GM19324 (cell line): ENCODE results near the gene LRP1-AS.
"Not testable (repeated sequence)": the region's sequence is repeated elsewhere in the genome, so short reads cannot be mapped to it uniquely, and the experiment has no call there.

Experiments used
- ATAC-seq: cut with Tn5 transposase; IDR thresholded peaks from one replicate; pipeline ENCODE4 v1.9.1; 2021; ENCODE audit warnings: mild to moderate bottlenecking, moderate library complexity; ENCODE audit not compliant: unreplicated experiment, low FRiP score

Gene LRP1-AS

GRCh38 chr12:57127101-57127725 lies 20.2 kb downstream of the LRP1-AS start:
- no peak for ATAC-seq

- no peak for ATAC-seq
Measured at GRCh38 chr12:57126561-57126960, 20.9 kb downstream of the LRP1-AS start.

GRCh38 chr12:57126061-57126460 lies 21.4 kb downstream of the LRP1-AS start:
- no peak for ATAC-seq

GRCh38 chr12:57124261-57124877 lies 23.1 kb downstream of the LRP1-AS start:
- ATAC-seq: no peak

GRCh38 chr12:57123813-57124212 lies 23.6 kb downstream of the LRP1-AS start:
- ATAC-seq: no peak

- ATAC-seq: not testable (repeated sequence)
Measured at GRCh38 chr12:57120718-57121117, 26.7 kb downstream of the LRP1-AS start.

- no peak for ATAC-seq
Measured at GRCh38 chr12:57119294-57120085, 27.9 kb downstream of the LRP1-AS start.

- no peak for ATAC-seq
Measured at GRCh38 chr12:57118711-57119271, 28.6 kb downstream of the LRP1-AS start.

- no peak for ATAC-seq
Measured at GRCh38 chr12:57116580-57117281, 30.7 kb downstream of the LRP1-AS start.

GRCh38 chr12:57112492-57113294 lies 34.7 kb downstream of the LRP1-AS start:
- no peak for ATAC-seq

- peak; percentile 51 for ATAC-seq
Measured at GRCh38 chr12:57111031-57111734, 36.2 kb downstream of the LRP1-AS start, which contains the start of gene STAT6. Gene STAT6 (minus strand): TSS chr12:57111362. CDS start chr12:57108278, 3,084 bp downstream.

- no peak for ATAC-seq
Measured at GRCh38 chr12:57110104-57111030, 37.1 kb downstream of the LRP1-AS start.

- ATAC-seq: no peak
Measured at GRCh38 chr12:57109207-57110103, 38.0 kb downstream of the LRP1-AS start.

- no peak for ATAC-seq
Measured at GRCh38 chr12:57107456-57108155, 39.8 kb downstream of the LRP1-AS start.

GRCh38 chr12:57106021-57106708 lies 41.3 kb downstream of the LRP1-AS start:
- ATAC-seq: no peak
